ENCODE data around the gene PCSK5.

PCSK5 gene

GRCh38 chr9:75974016-75974766 lies 83.7 kb downstream of the PCSK5 start:
- no peak for DNase-seq

- no peak for DNase-seq
Observed at GRCh38 chr9:75975071-75975470, 84.6 kb downstream of the PCSK5 start.

- no peak for DNase-seq
Observed at GRCh38 chr9:75976549-75976948, 86.1 kb downstream of the PCSK5 start.

- no peak for DNase-seq
Observed at GRCh38 chr9:75979362-75979761, 88.9 kb downstream of the PCSK5 start.

GRCh38 chr9:75983319-75984045 lies 93.0 kb downstream of the PCSK5 start:
- no peak for DNase-seq

GRCh38 chr9:75985515-75985914 lies 95.0 kb downstream of the PCSK5 start:
- DNase-seq, result no peak

- no peak for DNase-seq
Observed at GRCh38 chr9:75988663-75989062, 98.2 kb downstream of the PCSK5 start.

- no peak for DNase-seq
Observed at GRCh38 chr9:75990156-75990555, 99.7 kb downstream of the PCSK5 start.

- no peak for DNase-seq
Observed at GRCh38 chr9:75990576-75991304, 100.3 kb downstream of the PCSK5 start.

- no peak for DNase-seq
Observed at GRCh38 chr9:75992482-75993206, 102.2 kb downstream of the PCSK5 start.

- no peak for DNase-seq
Observed at GRCh38 chr9:75993434-75993833, 103.0 kb downstream of the PCSK5 start.

GRCh38 chr9:75995066-75995465 lies 104.6 kb downstream of the PCSK5 start:
- no peak for DNase-seq

- DNase-seq, result no peak
Observed at GRCh38 chr9:75996726-75997125, 106.3 kb downstream of the PCSK5 start.

- DNase-seq, result no peak
Observed at GRCh38 chr9:75997206-75997605, 106.7 kb downstream of the PCSK5 start.

GRCh38 chr9:75998096-75998780 lies 107.8 kb downstream of the PCSK5 start:
- no peak for DNase-seq

GRCh38 chr9:76001459-76001858 lies 111.0 kb downstream of the PCSK5 start:
- DNase-seq, result no peak

- no peak for DNase-seq
Observed at GRCh38 chr9:76003041-76003440, 112.6 kb downstream of the PCSK5 start.

- no peak for DNase-seq
Observed at GRCh38 chr9:76004526-76004925, 114.1 kb downstream of the PCSK5 start.

GRCh38 chr9:76007935-76008334 lies 117.5 kb downstream of the PCSK5 start:
- no peak for DNase-seq

GRCh38 chr9:76013809-76014208 lies 123.3 kb downstream of the PCSK5 start:
- no peak for DNase-seq

GRCh38 chr9:76018235-76018634 lies 127.8 kb downstream of the PCSK5 start:
- DNase-seq, result no peak

GRCh38 chr9:76018761-76019160 lies 128.3 kb downstream of the PCSK5 start:
- DNase-seq, result no peak

- DNase-seq, result no peak
Observed at GRCh38 chr9:76020652-76021051, 130.2 kb downstream of the PCSK5 start.
